Fibroblast of lung (primary cell): Measurements from ENCODE around the gene C11orf97. TPM values are rescaled to one million over a fixed set of nuclear protein-coding genes. Genes with fewer than 3 reads are reported as not detected.
"Not testable (repeated sequence)": the region's sequence is repeated elsewhere in the genome, so short reads cannot be mapped to it uniquely, and the experiment has no call there.

ENCODE experiments used
- DNase-seq, 2 donors: peaks; one replicate each; pipeline versions ENCODE4 v3.0.0 to v3.0.0-alpha.2; 2010; ENCODE audit warnings: low read depth in 2 of 2
- H2AFZ ChIP-seq: 2 replicates; pipeline ENCODE4 v1.5.1; 2012; ENCODE audit warnings: low read length, control low read depth, inconsistent platforms
- H3K27ac ChIP-seq: 2 replicates; pipeline ENCODE4 v1.5.1; 2011; ENCODE audit warnings: low read length, control low read depth; ENCODE audit not compliant: insufficient read depth
- H3K27me3 ChIP-seq: 2 replicates; pipeline ENCODE4 v1.5.1; 2011; ENCODE audit warnings: mild to moderate bottlenecking, low read length; ENCODE audit not compliant: control insufficient read depth, insufficient read depth
- H3K36me3 ChIP-seq: 2 replicates; pipeline ENCODE4 v1.5.1; 2011; ENCODE audit warnings: low read length; ENCODE audit not compliant: control insufficient read depth, insufficient read depth
- H3K4me1 ChIP-seq: 2 replicates; pipeline ENCODE4 v1.5.1; 2011; ENCODE audit warnings: low read length; ENCODE audit not compliant: control insufficient read depth, insufficient read depth; ENCODE audit errors: extremely low read depth
- H3K4me2 ChIP-seq: 2 replicates; pipeline ENCODE4 v1.5.1; 2011; ENCODE audit warnings: low read length, control low read depth; ENCODE audit not compliant: insufficient read depth; ENCODE audit errors: extremely low read depth
- H3K4me3 ChIP-seq, 4 experiments: fragments of 200-600 bp in 1 of 4; sonication (generic) in 1 of 4; replicated peaks in 1 of 4; 2 replicates each; pipeline ENCODE4 v1.5.1; 2011 to 2016; ENCODE audit warnings: low read length in 4 of 4, low read depth in 3 of 4, mild to moderate bottlenecking in 3 of 4, control low read depth in 2 of 4, inconsistent platforms in 1 of 4, mixed read lengths in 1 of 4; ENCODE audit not compliant: insufficient read depth in 1 of 4; ENCODE audit errors: control extremely low read depth in 1 of 4
- H3K79me2 ChIP-seq: 2 replicates; pipeline ENCODE4 v1.5.1; 2012; ENCODE audit warnings: mild to moderate bottlenecking, low read length, inconsistent platforms; ENCODE audit not compliant: control insufficient read depth, insufficient read depth
- H3K9ac ChIP-seq: 2 replicates; pipeline ENCODE4 v1.5.1; 2011; ENCODE audit warnings: mild to moderate bottlenecking, low read length, control low read depth; ENCODE audit not compliant: insufficient read depth
- H3K9me3 ChIP-seq: 2 replicates; pipeline ENCODE4 v1.5.1; 2012; ENCODE audit warnings: low read depth, low read length; ENCODE audit not compliant: control insufficient read depth, insufficient read depth
- H4K20me1 ChIP-seq: 2 replicates; pipeline ENCODE4 v1.5.1; 2011; ENCODE audit warnings: low read length; ENCODE audit not compliant: control insufficient read depth, insufficient read depth; ENCODE audit errors: extremely low read depth
- CTCF ChIP-seq, 2 donors: IDR thresholded peaks in 1 of 2; conservative IDR thresholded peaks in 1 of 2; 1 replicate in 1 of 2; 2 replicates in 1 of 2; pipeline ENCODE4 v1.5.1; 2011 to 2012; ENCODE audit warnings: low read length in 2 of 2, control low read depth in 1 of 2, inconsistent platforms in 1 of 2, low read depth in 1 of 2, mild to moderate bottlenecking in 1 of 2
- EZH2 ChIP-seq: IDR thresholded peaks from 2 replicates; pipeline ENCODE4 v1.5.1; 2012; ENCODE audit warnings: low read length, control low read depth, mild to moderate bottlenecking; ENCODE audit errors: missing control alignments
- polyA plus RNA-seq, 2 donors: library from polyadenylated mRNA; depleted of rRNA in 1 of 2; stranded (reverse) in 1 of 2; unstranded in 1 of 2; fragments of >200 nt; gene quantifications; 2 replicates each; pipeline ENCODE4 v1.2.1, GENCODE V29; 2011 to 2012; ENCODE audit warnings: missing spikeins in 1 of 2
- total RNA-seq: library from RNA; depleted of rRNA; stranded (reverse); fragments of >200 nt; gene quantifications from 2 replicates; pipeline ENCODE4 v1.2.1, GENCODE V29; 2014

C11orf97 gene
- total and polyA plus RNA-seq, 2 donors (not counting 1 experiment from before 2014, with no cell fraction given): not detected

GRCh38 chr11:94501522-94501921, 10.7 kb upstream of the C11orf97 start:
- no peaks in the 10 kb centered on the region for H3K27me3 ChIP-seq
- no peak overlapping the region for H3K4me2 ChIP-seq
- H3K9ac ChIP-seq: no peak overlapping the region
- TF ChIP-seq EZH2 (no peak), CTCF (conservative IDR thresholded peaks at IDR 0.05 in 1 of 2, IDR thresholded peaks at IDR 0.05 in 1 of 2; ENCODE audit: low read depth in 1 of 2, low read length in 2 of 2) (no peak)
- no peaks in the 10 kb centered on the region for H3K79me2 ChIP-seq
- H3K4me3 ChIP-seq: no peak overlapping the region
- peaks cover 8% of the 10 kb centered on the region for H3K36me3 ChIP-seq
- no peaks in the 10 kb centered on the region for H3K4me1 ChIP-seq
- H3K27ac ChIP-seq: no peak overlapping the region
- H4K20me1 ChIP-seq: no peaks in the 10 kb centered on the region
- DNase-seq: no peak
- no peaks in the 10 kb centered on the region for H3K9me3 ChIP-seq
- H2AFZ ChIP-seq: no peak overlapping the region

GRCh38 chr11:94504689-94505293, 7.5 kb upstream of the C11orf97 start:
- Histone ChIP-seq H3K4me1 (no peaks in the 10 kb centered on the region), H3K79me2 (no peaks in the 10 kb centered on the region), H3K27ac (no peak overlapping the region), H3K27me3 (no peaks in the 10 kb centered on the region), H4K20me1 (no peaks in the 10 kb centered on the region), H2AFZ (no peak overlapping the region), H3K9ac (no peak overlapping the region), H3K4me2 (no peak overlapping the region), H3K4me3 (no peak overlapping the region), H3K36me3 (peaks cover 3% of the 10 kb centered on the region), H3K9me3 (no peaks in the 10 kb centered on the region)
- peak; percentile 41 to 70 for DNase-seq
- TF ChIP-seq EZH2 (no peak), CTCF (conservative IDR thresholded peaks at IDR 0.05 in 1 of 2, IDR thresholded peaks at IDR 0.05 in 1 of 2; ENCODE audit: low read depth in 1 of 2, low read length in 2 of 2) (peak; percentile 37 to 63)

- not testable (repeated sequence) for H3K79me2 ChIP-seq, H2AFZ ChIP-seq, H3K4me3 ChIP-seq, H3K4me2 ChIP-seq, H3K9me3 ChIP-seq, H3K4me1 ChIP-seq, H4K20me1 ChIP-seq, H3K27me3 ChIP-seq, H3K9ac ChIP-seq, H3K36me3 ChIP-seq, DNase-seq, H3K27ac ChIP-seq
Measured at GRCh38 chr11:94506513-94506912, 5.7 kb upstream of the C11orf97 start.
